Measurements from ENCODE around the gene KLHDC2. TPM values are rescaled to one million over a fixed set of nuclear protein-coding genes. Genes with fewer than 3 reads are reported as not detected.
A peak's percentile ranks its signal among the peaks of the same experiment; 100 is the strongest.
"Not testable (repeated sequence)": the region's sequence is repeated elsewhere in the genome, so short reads cannot be mapped to it uniquely, and the experiment has no call there.

Gene KLHDC2
- total RNA-seq, 1 experiment from 2014 or later = 32.4 TPM

DNA sequence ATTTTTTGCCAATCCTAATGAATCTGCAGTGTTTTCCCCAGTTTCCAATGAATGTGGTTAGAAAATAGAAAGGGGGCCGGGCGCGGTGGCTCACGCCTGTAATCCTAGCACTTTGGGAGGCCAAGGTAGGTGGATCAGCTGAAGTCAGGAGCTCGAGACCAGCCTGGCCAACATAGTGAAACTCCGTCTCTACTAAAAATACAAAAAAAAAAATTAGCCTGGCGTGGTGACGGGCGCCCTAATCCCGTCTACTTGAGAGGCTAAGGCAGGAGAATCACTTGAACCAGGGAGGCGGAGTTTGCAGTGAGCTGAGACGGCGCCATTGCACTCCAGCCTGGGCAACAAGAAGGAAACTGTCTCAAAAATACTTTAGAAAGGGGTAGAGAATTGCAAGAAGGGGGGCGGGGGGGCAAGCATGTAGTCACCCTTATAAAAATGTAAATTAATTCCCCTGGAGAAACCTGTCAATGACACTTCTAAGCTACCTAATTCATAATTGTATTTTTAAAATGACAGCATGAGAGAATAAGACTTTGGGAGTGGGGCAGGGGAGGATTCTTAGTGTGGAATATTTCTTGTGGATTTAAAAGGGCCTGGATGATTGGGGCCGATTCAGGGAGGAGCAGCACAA is 1.7 kb downstream of the KLHDC2 start:
- no peaks in the 10 kb centered on the region for H3K9me3 Mint-ChIP-seq (ENCODE audit: unreplicated experiment)
- intact Hi-C loops (cut with micrococcal nuclease) = loop anchor here (1.0 to 5.0 kb wide), 2 partner anchors 82 to 135 kb away; partner anchors contain the start of gene POLE2
- H3K4me3 Mint-ChIP-seq (ENCODE audit: unreplicated experiment) = peak overlapping the region; percentile 86
- peaks cover 18% of the 10 kb centered on the region for H3K4me1 Mint-ChIP-seq (ENCODE audit: insufficient read depth, unreplicated experiment)
- peak overlapping the region; percentile 98 for H3K27ac Mint-ChIP-seq (ENCODE audit: low read depth, unreplicated experiment)
- BruUV-seq (replicated peaks) = no TSS peak
- POLR2A ChIA-PET = interaction anchor here (0.6 to 8.0 kb wide), 16 partner anchors 10 to 184 kb away, joined by 3 to 207 read pairs (median 6); partner anchors contain the start of genes DNAAF2, KLHDC1, LRR1 and MGAT2
- TF ChIP-seq, protein P1, sequence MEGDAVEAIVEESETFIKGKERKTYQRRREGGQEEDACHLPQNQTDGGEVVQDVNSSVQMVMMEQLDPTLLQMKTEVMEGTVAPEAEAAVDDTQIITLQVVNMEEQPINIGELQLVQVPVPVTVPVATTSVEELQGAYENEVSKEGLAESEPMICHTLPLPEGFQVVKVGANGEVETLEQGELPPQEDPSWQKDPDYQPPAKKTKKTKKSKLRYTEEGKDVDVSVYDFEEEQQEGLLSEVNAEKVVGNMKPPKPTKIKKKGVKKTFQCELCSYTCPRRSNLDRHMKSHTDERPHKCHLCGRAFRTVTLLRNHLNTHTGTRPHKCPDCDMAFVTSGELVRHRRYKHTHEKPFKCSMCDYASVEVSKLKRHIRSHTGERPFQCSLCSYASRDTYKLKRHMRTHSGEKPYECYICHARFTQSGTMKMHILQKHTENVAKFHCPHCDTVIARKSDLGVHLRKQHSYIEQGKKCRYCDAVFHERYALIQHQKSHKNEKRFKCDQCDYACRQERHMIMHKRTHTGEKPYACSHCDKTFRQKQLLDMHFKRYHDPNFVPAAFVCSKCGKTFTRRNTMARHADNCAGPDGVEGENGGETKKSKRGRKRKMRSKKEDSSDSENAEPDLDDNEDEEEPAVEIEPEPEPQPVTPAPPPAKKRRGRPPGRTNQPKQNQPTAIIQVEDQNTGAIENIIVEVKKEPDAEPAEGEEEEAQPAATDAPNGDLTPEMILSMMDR (IDR thresholded peaks at IDR 0.05; ENCODE audit: unreplicated experiment) = no peak
- no peak for DNase-seq (ENCODE audit: unreplicated experiment)
- H3K36me3 Mint-ChIP-seq (ENCODE audit: insufficient read depth, unreplicated experiment) = peaks cover 44% of the 10 kb centered on the region
- no peaks in the 10 kb centered on the region for H3K27me3 Mint-ChIP-seq (ENCODE audit: insufficient read depth, unreplicated experiment)
- CTCF ChIA-PET = interaction anchor here (1.1 to 5.7 kb wide), 6 partner anchors 15 to 308 kb away, joined by 3 to 42 read pairs (median 4); partner anchors contain the start of genes DNAAF2 and LRR1

DNA sequence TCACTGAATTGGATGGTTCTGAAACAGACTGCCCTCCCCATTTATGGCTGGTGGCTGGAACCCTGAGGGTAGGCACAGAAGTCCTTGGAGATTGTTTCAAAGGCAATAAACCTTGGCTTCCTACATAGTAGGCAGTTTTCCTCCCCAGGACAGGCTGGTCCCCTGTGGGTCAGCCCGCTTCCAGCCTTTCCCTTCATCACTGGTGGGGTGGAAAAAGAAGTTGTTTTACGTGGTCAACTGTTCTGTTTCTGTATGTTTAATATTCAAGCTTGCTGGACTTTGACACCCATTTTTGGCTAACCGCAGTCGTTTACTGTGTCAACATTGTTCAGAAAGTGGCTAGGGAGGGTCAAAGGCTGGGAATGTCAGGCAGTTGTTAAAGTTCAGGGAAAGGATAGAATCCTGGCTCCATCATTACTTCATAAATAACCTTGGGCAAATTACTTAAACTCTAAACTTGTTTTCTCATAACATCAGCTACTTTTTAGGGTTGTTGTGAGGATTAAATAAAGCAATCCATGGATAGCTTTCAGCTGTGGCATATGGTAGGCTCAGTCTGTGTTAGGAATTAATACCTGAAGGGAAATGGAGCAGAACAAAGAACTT is 2.4 kb downstream of the KLHDC2 start:
- CTCF ChIA-PET = interaction anchor here (1.1 to 5.7 kb wide), 5 partner anchors 14 to 309 kb away, joined by 3 to 42 read pairs (median 5); partner anchors contain the start of gene DNAAF2
- intact Hi-C loops (cut with micrococcal nuclease) = no loop called here
- Mint-ChIP-seq H3K27ac (ENCODE audit: low read depth, unreplicated experiment) (no peak overlapping the region), H3K36me3 (ENCODE audit: insufficient read depth, unreplicated experiment) (peaks cover 50% of the 10 kb centered on the region), H3K4me1 (ENCODE audit: insufficient read depth, unreplicated experiment) (peaks cover 18% of the 10 kb centered on the region), H3K9me3 (ENCODE audit: unreplicated experiment) (no peaks in the 10 kb centered on the region), H3K27me3 (ENCODE audit: insufficient read depth, unreplicated experiment) (no peaks in the 10 kb centered on the region), H3K4me3 (ENCODE audit: unreplicated experiment) (peak overlapping the region; percentile 86)
- TF ChIP-seq, protein P1 (IDR thresholded peaks at IDR 0.05; ENCODE audit: unreplicated experiment) = no peak
- peak; percentile 18 for DNase-seq (ENCODE audit: unreplicated experiment)
- POLR2A ChIA-PET = interaction anchor here (0.6 to 8.0 kb wide), 9 partner anchors 10 to 185 kb away, joined by 3 to 207 read pairs (median 27); partner anchors contain the start of genes DNAAF2, LRR1, NEMF and RPS29
- no TSS peak for BruUV-seq (replicated peaks)

DNA sequence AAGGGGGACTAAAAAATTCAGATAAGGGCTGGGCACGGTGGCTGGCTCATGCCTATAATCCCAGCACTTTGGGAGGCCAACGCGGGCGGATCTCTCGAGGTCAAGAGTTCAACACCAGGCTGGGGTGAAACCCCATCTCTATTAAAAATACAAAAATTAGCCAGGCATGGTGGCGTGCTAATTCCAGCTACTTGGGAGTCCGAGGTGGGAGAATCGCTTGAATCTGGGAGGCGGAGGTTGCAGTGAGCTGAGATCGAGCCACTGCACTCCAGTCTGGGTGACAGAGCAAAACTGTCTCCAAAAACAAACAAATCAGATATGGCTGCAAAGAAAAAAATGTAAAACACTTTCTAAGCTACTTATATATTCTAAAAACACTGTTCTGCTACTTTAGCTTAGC is 3.7 kb downstream of the KLHDC2 start:
- H3K27ac Mint-ChIP-seq (ENCODE audit: low read depth, unreplicated experiment); intact Hi-C loops (cut with micrococcal nuclease); DNase-seq (ENCODE audit: unreplicated experiment); BruUV-seq (replicated peaks); H3K9me3 Mint-ChIP-seq (ENCODE audit: unreplicated experiment); H3K27me3 Mint-ChIP-seq (ENCODE audit: insufficient read depth, unreplicated experiment); H3K4me3 Mint-ChIP-seq (ENCODE audit: unreplicated experiment): not testable (repeated sequence)
- H3K36me3 Mint-ChIP-seq (ENCODE audit: insufficient read depth, unreplicated experiment) = peaks cover 62% of the 10 kb centered on the region
- H3K4me1 Mint-ChIP-seq (ENCODE audit: insufficient read depth, unreplicated experiment) = peaks cover 18% of the 10 kb centered on the region
- POLR2A ChIA-PET = interaction anchor here (0.6 to 8.0 kb wide), 6 partner anchors 12 to 152 kb away, joined by 3 to 207 read pairs (median 17); partner anchors contain the start of genes DNAAF2, NEMF and RPL36AL
- CTCF ChIA-PET = interaction anchor here (0.7 to 1.6 kb wide), 4 partner anchors 80 to 295 kb away, joined by 3 to 4 read pairs (median 3); no protein-coding TSS in a partner anchor

DNA sequence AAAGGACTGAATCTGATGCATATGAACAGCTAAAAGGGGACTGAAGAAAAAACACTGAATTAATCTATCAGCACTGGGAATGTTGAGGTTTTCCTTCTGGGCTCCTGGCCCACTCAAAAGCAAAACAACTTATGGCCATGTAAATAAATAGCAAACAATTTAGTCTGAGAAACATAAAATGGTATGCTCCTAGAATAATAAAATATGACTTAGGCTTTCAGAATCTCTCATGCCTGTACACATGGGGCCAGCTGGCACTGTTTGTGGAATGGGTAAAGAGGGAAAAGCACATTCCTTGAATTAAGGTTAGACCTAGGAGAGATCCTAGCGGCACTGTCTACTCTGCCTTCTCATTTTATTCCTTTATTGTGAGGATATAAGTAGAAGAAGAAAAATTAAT is 6.2 kb downstream of the KLHDC2 start:
- Mint-ChIP-seq H3K27me3 (ENCODE audit: insufficient read depth, unreplicated experiment) (no peaks in the 10 kb centered on the region), H3K27ac (ENCODE audit: low read depth, unreplicated experiment) (no peak overlapping the region), H3K4me3 (ENCODE audit: unreplicated experiment) (no peak overlapping the region), H3K9me3 (ENCODE audit: unreplicated experiment) (no peaks in the 10 kb centered on the region), H3K36me3 (ENCODE audit: insufficient read depth, unreplicated experiment) (peaks cover 71% of the 10 kb centered on the region), H3K4me1 (ENCODE audit: insufficient read depth, unreplicated experiment) (peaks cover 17% of the 10 kb centered on the region)
- CTCF ChIA-PET = interaction anchor here (1.9 kb wide), 1 partner anchor 140 kb away, joined by 6 read pairs; no protein-coding TSS in a partner anchor
- POLR2A ChIA-PET = interaction anchor here (0.8 to 1.3 kb wide), 2 partner anchors 140 to 188 kb away, joined by 3 read pairs; partner anchors contain the start of genes DNAAF2 and RPS29
- intact Hi-C loops (cut with micrococcal nuclease) = no loop called here
- TF ChIP-seq, protein P1 (IDR thresholded peaks at IDR 0.05; ENCODE audit: unreplicated experiment) = no peak
- DNase-seq (ENCODE audit: unreplicated experiment) = no peak
- no TSS peak for BruUV-seq (replicated peaks)
